H7 (cell line): ENCODE data around the gene CDH8. TPM values are rescaled to one million over a fixed set of nuclear protein-coding genes. Genes with fewer than 3 reads are reported as not detected.
A peak's percentile ranks its signal among the peaks of the same experiment; 100 is the strongest.
"Not testable (repeated sequence)": the region's sequence is repeated elsewhere in the genome, so short reads cannot be mapped to it uniquely, and the experiment has no call there.

Experiments
- DNase-seq: peaks from one replicate; pipeline ENCODE4 v3.0.0; 2012
- H3K27me3 ChIP-seq: 2 replicates; pipeline ENCODE4 v1.6.0; 2011; ENCODE audit warnings: mild to moderate bottlenecking, low read length; ENCODE audit not compliant: control insufficient read depth, insufficient read depth
- H3K36me3 ChIP-seq: replicated peaks from 2 replicates; pipeline ENCODE4 v1.5.1; 2011; ENCODE audit warnings: low read length; ENCODE audit not compliant: control insufficient read depth, insufficient read depth
- H3K4me3 ChIP-seq: 2 replicates; pipeline ENCODE4 v1.5.1; 2011; ENCODE audit warnings: low read depth, mild to moderate bottlenecking, control low read depth, low read length, moderate library complexity; ENCODE audit not compliant: insufficient read depth
- total RNA-seq: library from RNA; depleted of rRNA; stranded (reverse); fragments of >200 nt; shearing (Covaris generic); gene quantifications from 2 replicates; pipeline ENCODE4 v1.2.3, GENCODE V29; 2014

Gene CDH8
- total RNA-seq, 1 experiment from 2014 or later: 0.87 TPM

- Histone ChIP-seq H3K36me3 (no peaks in the 10 kb centered on the region), H3K4me3 (no peak overlapping the region), H3K27me3 (no peaks in the 10 kb centered on the region)
- no peak for DNase-seq
These were observed 101.6 kb downstream of the CDH8 start for GRCh38 chr16:61934601-61935000.

GRCh38 chr16:61929776-61930175 is 106.5 kb downstream of the CDH8 start:
- H3K4me3 ChIP-seq: no peak overlapping the region
- no peak for DNase-seq
- no peaks in the 10 kb centered on the region for H3K36me3 ChIP-seq
- H3K27me3 ChIP-seq: no peaks in the 10 kb centered on the region

- Histone ChIP-seq H3K27me3 (no peaks in the 10 kb centered on the region), H3K36me3 (no peaks in the 10 kb centered on the region), H3K4me3 (no peak overlapping the region)
- no peak for DNase-seq
These were observed 109.5 kb downstream of the CDH8 start for GRCh38 chr16:61926766-61927165.

GRCh38 chr16:61923629-61924028 is 112.6 kb downstream of the CDH8 start:
- no peak for DNase-seq

GRCh38 chr16:61921373-61921772 is 114.9 kb downstream of the CDH8 start:
- H3K36me3 ChIP-seq: no peaks in the 10 kb centered on the region
- H3K27me3 ChIP-seq: no peaks in the 10 kb centered on the region
- no peak overlapping the region for H3K4me3 ChIP-seq
- no peak for DNase-seq

More at GRCh38 chr16:61923629-61924028, 112.6 kb downstream of the CDH8 start:
- no peaks in the 10 kb centered on the region for H3K27me3 ChIP-seq
- no peak overlapping the region for H3K4me3 ChIP-seq
- H3K36me3 ChIP-seq: no peaks in the 10 kb centered on the region

- not testable (repeated sequence) for H3K27me3 ChIP-seq, DNase-seq, H3K36me3 ChIP-seq
- H3K4me3 ChIP-seq: peak overlapping the region; percentile 35
These were observed 118.1 kb downstream of the CDH8 start for GRCh38 chr16:61917865-61918826.

- no peak for DNase-seq
- no peak overlapping the region for H3K4me3 ChIP-seq
- no peaks in the 10 kb centered on the region for H3K36me3 ChIP-seq
- no peaks in the 10 kb centered on the region for H3K27me3 ChIP-seq
These were observed 120.7 kb downstream of the CDH8 start for GRCh38 chr16:61915569-61915968.

GRCh38 chr16:61909074-61909473 is 127.2 kb downstream of the CDH8 start:
- no peak overlapping the region for H3K4me3 ChIP-seq
- H3K36me3 ChIP-seq: peaks cover 2% of the 10 kb centered on the region
- no peaks in the 10 kb centered on the region for H3K27me3 ChIP-seq
- DNase-seq: no peak

- H3K27me3 ChIP-seq: no peaks in the 10 kb centered on the region
- peaks cover 2% of the 10 kb centered on the region for H3K36me3 ChIP-seq
- DNase-seq: no peak
- H3K4me3 ChIP-seq: no peak overlapping the region
These were observed 127.8 kb downstream of the CDH8 start for GRCh38 chr16:61908426-61908825.

- H3K36me3 ChIP-seq: peaks cover 2% of the 10 kb centered on the region
- H3K27me3 ChIP-seq: no peaks in the 10 kb centered on the region
- DNase-seq: no peak
- no peak overlapping the region for H3K4me3 ChIP-seq
These were observed 134.5 kb downstream of the CDH8 start for GRCh38 chr16:61901689-61902088.

GRCh38 chr16:61900482-61900881 is 135.8 kb downstream of the CDH8 start:
- no peak for DNase-seq

GRCh38 chr16:61897657-61898056 is 138.6 kb downstream of the CDH8 start:
- Histone ChIP-seq H3K4me3 (no peak overlapping the region), H3K36me3 (no peaks in the 10 kb centered on the region), H3K27me3 (no peaks in the 10 kb centered on the region)
- no peak for DNase-seq

More at GRCh38 chr16:61900482-61900881, 135.8 kb downstream of the CDH8 start:
- no peak overlapping the region for H3K4me3 ChIP-seq
- peaks cover 2% of the 10 kb centered on the region for H3K36me3 ChIP-seq
- no peaks in the 10 kb centered on the region for H3K27me3 ChIP-seq

GRCh38 chr16:61892531-61892930 is 143.7 kb downstream of the CDH8 start:
- H3K4me3 ChIP-seq: no peak overlapping the region
- no peaks in the 10 kb centered on the region for H3K27me3 ChIP-seq
- DNase-seq: no peak
- no peaks in the 10 kb centered on the region for H3K36me3 ChIP-seq

- no peaks in the 10 kb centered on the region for H3K36me3 ChIP-seq
These were observed 144.8 kb downstream of the CDH8 start for GRCh38 chr16:61891460-61891859.

GRCh38 chr16:61890386-61890785 is 145.9 kb downstream of the CDH8 start:
- DNase-seq: no peak
- H3K36me3 ChIP-seq: no peaks in the 10 kb centered on the region
- H3K27me3 ChIP-seq: no peaks in the 10 kb centered on the region
- H3K4me3 ChIP-seq: no peak overlapping the region

More at GRCh38 chr16:61891460-61891859, 144.8 kb downstream of the CDH8 start:
- no peak for DNase-seq
- no peak overlapping the region for H3K4me3 ChIP-seq
- H3K27me3 ChIP-seq: no peaks in the 10 kb centered on the region
